Activated CD8-positive, alpha-beta memory T cell treated with anti-CD3 and anti-CD28 coated beads for 48 hours (primary cell): ENCODE measurements around the gene NBPF15.
"Not testable (repeated sequence)": the region's sequence is repeated elsewhere in the genome, so short reads cannot be mapped to it uniquely, and the experiment has no call there.

ENCODE experiments used
- DNase-seq, 3 experiments: peaks; one replicate each; pipeline ENCODE4 v3.0.0-alpha.2; 2020; ENCODE audit warnings: low read depth in 2 of 3, low spot score in 2 of 3

The NBPF15 gene

GRCh38 chr1:144461136-144461759, at the start of gene NBPF15:
TSS of gene NBPF15 (minus strand) at chr1:144461669. CDS start at chr1:144440003, 21,666 bp downstream.
- DNase-seq = peak in 2 of 3 experiments; percentile 6 to 31

- DNase-seq = not testable (repeated sequence)
Observed at GRCh38 chr1:144496429-144496828, 35.0 kb upstream of the NBPF15 start.

DNA sequence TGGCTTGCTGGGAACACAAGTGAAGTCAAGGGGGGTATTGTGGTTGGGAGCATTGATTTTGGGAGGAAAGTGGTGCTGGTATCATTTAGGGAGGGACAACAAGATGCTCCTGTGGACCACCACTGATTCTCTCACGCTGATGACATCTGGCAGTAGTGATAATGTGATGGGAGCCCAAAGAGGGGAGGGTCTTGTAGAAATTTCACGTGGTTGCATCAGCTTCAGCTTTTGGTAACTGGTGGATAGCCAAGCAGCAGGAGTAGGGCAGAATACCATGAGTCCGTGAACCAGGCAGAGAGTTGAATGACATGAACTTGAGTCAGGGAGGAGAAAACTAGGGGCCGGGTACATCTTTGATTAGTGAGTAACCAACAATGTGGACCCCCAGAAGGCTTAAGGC, 32.7 kb upstream of the NBPF15 start:
- DNase-seq = not testable (repeated sequence)

- not testable (repeated sequence) for DNase-seq
Observed at GRCh38 chr1:144490394-144490793, 28.9 kb upstream of the NBPF15 start.

DNA sequence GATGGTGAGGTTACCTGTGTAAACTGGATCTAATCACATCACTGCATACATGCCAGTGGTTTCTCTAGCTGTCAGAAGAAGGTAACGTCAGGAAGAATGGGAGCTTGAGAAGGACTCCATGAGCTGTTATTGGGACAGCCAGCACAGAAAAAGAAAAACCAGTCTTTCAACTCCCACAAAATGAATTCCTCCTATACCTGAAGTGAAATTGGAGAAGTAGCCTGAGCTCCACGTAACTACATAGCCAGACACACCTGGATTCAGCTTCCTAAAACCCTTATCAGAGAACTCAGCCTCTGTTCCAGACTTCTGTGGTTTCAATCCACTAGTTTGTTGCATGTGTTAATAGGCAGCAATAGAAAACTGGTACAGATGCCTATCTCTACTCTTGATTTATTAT, 25.5 kb upstream of the NBPF15 start:
- not testable (repeated sequence) for DNase-seq

DNA sequence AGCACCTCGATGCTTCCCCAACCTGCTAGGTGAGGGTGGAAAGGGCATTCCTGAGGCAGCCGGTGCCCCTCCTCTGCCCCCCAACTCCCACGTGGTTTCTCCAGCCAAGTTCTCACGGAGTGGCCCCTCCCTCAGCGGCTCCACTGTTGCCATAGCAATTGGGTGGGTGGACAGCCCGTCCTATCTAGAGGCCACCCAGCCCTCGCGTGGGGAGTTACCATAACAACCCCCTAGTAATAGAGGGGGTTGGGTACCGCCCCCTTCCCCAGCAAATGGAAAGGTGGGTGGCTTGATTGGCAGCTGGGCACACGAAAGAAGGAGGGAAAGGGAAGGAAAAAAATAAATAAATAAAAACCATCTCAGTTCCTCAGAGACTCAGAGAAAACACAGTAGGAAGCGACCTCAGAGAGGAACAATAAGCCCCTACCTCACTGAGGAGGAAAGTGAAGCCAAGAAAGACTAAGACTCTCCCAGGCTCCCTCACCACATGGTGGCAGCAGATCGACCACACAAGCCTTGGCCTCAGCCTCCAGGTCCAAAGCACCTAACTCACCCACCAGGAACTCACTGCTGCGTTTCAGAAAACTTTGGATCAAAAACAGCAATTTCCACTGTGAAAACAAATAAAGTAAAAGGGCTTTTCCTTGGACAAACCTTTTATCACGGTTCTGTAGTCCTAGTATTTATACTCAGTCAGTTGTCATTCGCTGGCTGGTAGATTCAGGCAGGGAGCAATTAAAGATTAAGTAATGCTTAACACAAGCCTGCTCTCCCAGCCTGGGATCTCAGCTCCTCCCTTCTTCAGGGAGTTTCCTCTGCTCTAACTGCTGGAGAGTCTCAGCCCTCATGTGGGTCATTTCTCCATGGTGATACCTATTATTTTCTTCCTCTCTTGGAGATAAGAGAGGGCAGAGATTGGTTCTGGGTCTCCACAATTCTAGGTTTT, 23.9 kb upstream of the NBPF15 start:
- not testable (repeated sequence) for DNase-seq

GRCh38 chr1:144473897-144474296, 12.4 kb upstream of the NBPF15 start:
- DNase-seq = not testable (repeated sequence)

GRCh38 chr1:144471434-144471833, 10.0 kb upstream of the NBPF15 start:
- not testable (repeated sequence) for DNase-seq

DNA sequence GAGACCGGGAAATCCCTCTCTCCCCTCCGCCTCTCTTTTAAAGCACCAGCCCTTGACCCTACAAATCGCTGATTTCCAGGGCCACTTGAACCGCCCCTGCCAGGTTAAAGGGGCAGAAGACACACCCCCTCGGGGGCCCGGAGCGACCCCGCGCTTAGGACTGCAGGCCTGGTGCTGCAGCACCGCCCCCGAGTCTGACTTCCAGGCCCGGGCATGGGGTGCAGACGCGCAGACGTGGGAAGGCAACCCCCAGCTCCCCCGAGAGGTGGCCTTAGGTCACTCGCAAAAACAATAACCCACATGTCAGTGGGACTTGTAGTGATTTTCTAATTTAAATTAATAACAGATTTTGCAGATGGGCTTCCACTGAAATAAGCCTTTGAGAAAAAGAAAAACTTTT, 309 bp upstream of the NBPF15 start:
- not testable (repeated sequence) for DNase-seq

GRCh38 chr1:144460686-144461085, 783 bp downstream of the NBPF15 start:
- not testable (repeated sequence) for DNase-seq

- not testable (repeated sequence) for DNase-seq
Observed at GRCh38 chr1:144442402-144442801, 19.1 kb downstream of the NBPF15 start.

GRCh38 chr1:144439737-144440136, 21.7 kb downstream of the NBPF15 start:
- not testable (repeated sequence) for DNase-seq

DNA sequence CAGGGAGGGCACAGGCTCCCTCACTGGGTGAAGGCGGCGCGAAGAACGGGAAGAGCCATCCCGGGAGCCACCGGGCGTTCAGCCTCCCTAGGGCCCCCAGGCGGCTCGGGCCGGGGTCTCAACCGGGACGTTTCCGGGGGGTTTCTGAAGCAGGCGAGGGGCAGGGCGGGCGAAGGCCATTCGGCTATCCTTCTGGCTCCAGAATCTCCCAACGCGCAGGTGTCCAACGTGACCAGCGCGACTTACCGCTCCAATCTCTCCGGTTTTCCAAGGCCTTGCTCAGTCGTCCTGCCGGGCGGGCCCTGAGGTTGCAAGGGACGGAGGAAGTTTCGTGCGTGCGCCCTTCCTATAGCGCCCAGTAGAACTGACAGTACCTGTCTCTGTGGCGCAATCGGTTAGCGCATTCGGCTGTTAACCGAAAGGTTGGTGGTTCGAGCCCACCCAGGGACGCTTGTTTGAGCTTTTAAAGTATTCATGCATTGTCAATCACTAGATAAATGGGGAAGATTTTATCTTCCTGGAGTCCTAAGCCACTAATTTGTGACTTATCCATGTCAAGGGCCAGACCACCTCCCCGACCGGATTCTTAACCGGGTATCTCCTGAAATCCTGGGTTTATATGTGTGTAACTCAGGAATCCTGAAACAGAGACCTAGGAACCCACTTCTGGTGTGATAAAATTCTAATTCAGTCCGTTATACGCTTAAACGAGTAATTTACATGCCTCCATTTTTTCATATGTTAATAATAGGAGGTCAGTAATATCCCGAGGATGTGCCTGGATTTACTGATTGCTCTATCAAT, 42.4 kb downstream of the NBPF15 start:
- peak; percentile 18 to 60 (median 35) for DNase-seq

GRCh38 chr1:144413404-144414118, 47.9 kb downstream of the NBPF15 start:
- not testable (repeated sequence) for DNase-seq

DNA sequence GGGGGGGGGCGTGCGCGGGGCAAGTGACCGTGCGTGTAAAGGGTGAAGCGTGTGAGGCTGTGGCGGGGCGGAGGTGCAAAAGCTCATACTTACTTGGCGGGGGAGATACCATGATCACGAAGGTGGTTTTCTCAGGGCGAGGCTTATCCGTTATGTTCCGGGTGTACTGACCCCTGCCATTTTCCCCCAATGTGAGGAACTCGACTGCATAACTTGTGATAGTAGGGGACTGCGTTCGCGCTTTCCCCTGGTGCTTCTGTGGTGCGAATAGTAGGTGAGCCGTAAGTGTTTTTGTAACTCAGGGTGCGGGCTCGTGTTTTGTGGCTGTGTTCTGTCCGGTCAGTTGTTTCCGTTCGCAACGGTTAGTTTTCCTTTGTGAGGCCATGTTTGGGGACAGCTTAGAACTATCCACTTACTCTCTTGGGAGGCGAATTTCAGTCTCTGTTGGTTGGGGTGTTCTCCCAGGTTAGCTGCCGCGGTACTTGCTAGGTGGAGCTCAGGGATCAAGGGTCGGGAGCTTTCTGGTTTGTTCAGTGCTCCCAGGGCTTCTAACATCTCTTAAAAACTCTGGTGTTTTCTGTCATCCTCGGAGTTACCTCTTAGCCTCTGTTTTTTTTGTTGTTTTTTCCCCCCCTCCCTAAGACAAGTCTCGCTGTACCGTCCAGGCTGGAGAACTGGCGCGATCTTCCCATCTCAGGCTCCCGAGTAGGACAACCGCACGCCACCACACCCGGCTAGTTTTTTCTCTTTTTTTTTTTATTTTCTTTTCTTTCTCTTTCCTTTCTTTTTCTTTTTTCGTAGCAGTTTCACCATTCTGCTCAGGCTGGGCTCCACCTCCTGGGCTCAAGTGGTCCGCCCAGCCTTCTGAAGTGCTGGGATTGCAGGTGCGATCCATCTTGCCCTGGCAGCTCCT, 48.7 kb downstream of the NBPF15 start:
- peak; percentile 61 to 84 (median 72) for DNase-seq

- peak; percentile 18 to 52 (median 42) for DNase-seq
Observed at GRCh38 chr1:144412068-144412471, 49.4 kb downstream of the NBPF15 start.

- DNase-seq = not testable (repeated sequence)
Observed at GRCh38 chr1:144402807-144403206, 58.7 kb downstream of the NBPF15 start.

- DNase-seq = not testable (repeated sequence)
Observed at GRCh38 chr1:144371651-144372050, 89.8 kb downstream of the NBPF15 start.
